ENCODE data around the gene TBX21.

TBX21 gene, protein sequence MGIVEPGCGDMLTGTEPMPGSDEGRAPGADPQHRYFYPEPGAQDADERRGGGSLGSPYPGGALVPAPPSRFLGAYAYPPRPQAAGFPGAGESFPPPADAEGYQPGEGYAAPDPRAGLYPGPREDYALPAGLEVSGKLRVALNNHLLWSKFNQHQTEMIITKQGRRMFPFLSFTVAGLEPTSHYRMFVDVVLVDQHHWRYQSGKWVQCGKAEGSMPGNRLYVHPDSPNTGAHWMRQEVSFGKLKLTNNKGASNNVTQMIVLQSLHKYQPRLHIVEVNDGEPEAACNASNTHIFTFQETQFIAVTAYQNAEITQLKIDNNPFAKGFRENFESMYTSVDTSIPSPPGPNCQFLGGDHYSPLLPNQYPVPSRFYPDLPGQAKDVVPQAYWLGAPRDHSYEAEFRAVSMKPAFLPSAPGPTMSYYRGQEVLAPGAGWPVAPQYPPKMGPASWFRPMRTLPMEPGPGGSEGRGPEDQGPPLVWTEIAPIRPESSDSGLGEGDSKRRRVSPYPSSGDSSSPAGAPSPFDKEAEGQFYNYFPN

DNA sequence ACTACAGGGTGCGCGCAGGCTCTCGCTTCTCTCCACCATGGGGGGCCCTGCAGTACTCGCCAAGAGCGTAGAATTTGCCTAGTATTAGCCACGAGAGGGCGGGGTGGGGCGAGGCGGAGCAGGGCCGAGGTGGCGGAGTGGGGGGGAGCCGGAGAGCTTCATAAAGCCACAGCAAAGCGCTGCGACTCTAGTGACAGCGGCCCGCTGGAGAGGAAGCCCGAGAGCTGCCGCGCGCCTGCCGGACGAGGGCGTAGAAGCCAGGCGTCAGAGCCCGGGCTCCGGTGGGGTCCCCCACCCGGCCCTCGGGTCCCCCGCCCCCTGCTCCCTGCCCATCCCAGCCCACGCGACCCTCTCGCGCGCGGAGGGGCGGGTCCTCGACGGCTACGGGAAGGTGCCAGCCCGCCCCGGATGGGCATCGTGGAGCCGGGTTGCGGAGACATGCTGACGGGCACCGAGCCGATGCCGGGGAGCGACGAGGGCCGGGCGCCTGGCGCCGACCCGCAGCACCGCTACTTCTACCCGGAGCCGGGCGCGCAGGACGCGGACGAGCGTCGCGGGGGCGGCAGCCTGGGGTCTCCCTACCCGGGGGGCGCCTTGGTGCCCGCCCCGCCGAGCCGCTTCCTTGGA is at the start of gene TBX21:
Gene TBX21 (plus strand): TSS at position 190 of the 627 bp plus-strand sequence. CDS start 219 bp downstream, at position 409.
- no peak for DNase-seq

DNA sequence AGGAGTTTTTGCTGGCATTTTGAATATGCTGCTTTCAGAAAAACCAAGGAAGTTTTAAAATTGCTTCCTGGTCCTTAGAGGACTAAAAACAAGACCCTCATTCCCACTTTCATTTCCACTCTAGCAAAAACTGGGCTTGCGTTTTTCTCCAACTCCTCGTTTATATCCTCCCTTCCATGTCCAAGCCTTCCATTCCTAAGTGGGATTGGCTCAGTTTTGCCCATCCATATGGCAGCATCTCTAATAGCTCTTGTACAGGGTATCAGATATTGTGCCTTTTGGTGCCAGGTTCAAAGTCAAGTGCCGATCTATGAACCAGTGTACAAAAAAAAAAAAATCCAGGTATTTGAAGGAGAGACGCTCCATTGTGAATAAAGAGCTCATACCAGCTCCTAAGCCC is 49.0 kb upstream of the TBX21 start:
- no peak for DNase-seq

DNA sequence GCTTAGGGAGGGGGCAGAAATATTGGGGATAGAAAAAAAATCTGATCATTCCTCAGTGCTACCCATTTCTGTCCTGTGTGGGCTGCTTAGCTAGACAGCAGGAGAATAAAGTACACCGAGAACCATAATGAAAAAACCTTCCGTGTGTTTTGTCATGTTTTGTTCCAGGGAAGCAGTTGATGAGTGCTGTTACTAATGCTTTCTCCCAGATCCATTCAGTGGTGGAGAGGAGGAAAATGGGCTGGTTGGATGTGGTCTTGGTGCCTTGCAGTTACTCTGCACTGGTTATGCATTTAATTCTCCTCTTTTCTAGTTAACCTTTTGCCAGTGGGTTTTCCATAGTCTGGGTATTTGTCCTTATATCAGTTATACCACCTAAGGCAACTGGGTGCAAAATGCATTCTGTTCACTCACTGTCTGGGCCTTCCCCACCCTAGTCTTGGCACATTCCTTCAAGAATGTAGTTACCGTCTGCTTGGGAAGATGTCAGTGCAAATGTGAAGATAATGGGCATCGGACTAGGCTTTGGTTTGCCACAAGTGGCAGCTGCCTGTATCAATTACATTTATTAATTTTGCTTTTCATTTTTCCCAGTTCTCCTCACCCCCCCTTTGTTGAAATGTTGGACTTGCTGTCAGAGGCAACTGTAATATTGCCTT is 48.4 kb upstream of the TBX21 start:
- no peak for DNase-seq

DNA sequence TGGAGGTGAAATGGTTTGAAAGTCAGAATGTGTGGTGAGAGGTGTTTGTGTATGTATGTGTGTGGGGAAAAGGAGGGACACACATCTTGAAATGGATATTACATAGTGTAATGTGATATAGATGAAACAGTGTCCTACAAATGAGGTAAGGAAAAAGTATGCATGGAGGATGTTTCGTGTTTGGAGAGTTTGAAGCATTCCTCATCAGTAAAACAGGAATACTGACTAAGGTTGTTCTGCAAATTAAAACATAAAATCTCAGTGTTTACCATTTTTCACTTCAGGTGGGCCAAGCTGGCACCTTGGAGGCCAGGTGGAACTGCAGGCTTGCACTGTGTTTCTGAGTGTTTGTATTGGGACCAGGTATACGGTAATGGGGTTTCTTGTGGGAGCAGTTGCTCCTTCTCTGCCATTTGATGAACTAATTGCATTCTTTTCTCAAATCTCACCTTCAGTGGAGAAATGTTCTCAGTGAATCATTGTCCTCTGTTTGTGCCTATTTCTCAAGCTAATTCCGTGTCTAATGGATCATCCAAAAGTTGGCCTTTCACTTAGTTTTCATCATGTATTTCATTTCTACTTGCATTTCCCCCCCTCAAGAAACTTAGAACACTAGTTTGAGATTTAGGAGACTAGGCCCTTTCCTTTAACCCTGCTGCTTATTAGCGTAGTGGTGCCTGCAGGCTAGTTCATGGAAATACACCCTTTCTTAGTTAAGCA is 47.3 kb upstream of the TBX21 start:
- DNase-seq: no peak

DNA sequence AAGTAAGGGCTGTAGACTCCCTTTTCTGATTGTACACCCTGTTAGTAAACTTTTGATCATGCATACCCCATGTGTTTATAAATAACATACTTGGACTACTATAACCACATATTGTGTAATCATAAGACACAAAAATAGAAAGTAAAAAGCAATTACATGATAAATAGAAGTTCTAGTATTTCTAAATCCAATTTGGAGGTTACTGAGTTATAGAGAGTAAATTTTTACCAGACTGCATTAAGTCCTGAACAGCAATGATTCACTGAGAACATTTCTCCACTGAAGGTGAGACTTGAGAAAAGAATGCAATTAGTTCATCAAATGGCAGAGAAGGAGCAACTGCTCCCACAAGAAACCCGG is 46.8 kb upstream of the TBX21 start:
- DNase-seq: no peak

DNA sequence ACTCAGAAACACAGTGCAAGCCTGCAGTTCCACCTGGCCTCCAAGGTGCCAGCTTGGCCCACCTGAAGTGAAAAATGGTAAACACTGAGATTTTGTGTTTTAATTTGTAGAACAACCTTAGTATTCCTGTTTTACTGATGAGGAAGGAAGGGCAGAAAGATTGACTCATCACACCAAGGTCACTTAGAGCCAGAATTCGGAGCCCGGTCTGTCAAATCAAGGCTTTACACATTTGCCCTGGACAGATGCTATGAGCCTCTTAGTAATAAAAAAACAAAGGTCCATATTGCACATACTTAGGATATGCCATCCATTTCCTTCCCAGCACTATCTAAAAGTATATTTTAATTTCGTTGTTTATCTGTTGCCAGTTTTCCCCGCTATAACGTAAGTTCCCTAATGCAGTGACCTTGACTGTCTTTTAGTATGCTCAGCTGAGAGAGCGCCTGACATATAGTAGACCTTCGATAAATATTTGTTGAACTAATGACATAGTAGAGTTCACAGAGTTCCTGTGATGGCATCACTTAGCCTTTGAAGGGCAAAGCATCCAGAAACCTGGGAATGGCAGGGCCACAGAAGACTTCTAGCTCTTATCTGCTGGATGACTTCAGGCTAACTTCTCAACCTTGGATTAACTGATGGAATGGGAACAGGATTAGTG is 46.2 kb upstream of the TBX21 start:
- no peak for DNase-seq

DNA sequence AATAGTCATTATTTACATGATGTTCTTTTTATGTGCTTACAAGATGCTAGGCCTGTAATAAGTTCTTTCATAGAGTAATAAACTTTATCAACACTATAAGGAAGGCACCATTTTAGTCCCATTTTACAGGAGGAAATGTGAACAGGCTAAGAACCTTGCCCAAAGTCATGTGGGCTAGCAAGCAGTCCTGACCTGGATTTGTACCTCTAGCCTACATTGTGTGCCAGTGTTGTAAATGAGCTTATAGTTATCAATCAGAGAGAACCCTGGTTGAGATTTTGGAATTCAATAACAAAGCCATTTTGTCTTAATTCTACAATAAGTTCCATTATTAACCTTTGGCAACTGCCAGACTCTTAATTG is 45.7 kb upstream of the TBX21 start:
- DNase-seq: no peak

DNA sequence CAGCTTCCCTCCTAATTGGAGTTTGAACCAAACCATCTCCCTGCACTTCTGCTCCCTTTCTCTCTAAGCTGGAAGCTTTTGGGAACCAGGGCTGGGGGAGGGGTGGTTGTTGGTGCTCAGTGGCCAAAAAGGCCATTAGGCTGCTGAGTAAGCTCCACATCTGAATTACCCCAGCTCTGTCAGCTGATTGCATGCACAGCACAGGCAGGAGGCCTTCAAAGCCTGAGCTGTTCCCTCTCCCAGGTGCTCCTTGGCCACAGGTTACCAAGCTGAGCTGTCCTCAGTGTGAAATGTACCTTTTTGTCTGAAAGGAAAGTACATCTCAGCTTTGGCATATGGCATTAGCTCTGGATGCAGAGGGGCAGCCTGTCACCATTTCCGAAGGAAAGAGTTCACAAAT is 45.3 kb upstream of the TBX21 start:
- DNase-seq: no peak

DNA sequence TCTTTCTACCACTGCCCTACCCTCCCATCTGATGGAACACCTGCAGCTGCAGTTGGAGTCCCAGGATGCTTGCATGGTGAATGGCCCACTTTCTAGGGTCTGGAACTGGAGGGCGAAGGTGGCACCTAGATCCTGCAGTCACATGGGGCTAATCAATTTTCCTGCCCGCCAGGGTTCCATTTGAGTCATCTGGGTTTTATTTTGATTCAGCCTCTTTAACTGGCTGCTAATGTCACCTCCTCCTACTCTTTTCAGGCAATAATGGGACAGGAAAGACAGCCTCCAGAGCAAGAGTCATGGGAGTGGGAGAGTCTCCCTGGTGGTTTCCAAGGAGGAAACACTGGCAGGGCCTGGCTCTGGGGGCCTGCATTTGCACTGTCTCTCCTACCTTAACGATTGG is 42.9 kb upstream of the TBX21 start:
- no peak for DNase-seq

DNA sequence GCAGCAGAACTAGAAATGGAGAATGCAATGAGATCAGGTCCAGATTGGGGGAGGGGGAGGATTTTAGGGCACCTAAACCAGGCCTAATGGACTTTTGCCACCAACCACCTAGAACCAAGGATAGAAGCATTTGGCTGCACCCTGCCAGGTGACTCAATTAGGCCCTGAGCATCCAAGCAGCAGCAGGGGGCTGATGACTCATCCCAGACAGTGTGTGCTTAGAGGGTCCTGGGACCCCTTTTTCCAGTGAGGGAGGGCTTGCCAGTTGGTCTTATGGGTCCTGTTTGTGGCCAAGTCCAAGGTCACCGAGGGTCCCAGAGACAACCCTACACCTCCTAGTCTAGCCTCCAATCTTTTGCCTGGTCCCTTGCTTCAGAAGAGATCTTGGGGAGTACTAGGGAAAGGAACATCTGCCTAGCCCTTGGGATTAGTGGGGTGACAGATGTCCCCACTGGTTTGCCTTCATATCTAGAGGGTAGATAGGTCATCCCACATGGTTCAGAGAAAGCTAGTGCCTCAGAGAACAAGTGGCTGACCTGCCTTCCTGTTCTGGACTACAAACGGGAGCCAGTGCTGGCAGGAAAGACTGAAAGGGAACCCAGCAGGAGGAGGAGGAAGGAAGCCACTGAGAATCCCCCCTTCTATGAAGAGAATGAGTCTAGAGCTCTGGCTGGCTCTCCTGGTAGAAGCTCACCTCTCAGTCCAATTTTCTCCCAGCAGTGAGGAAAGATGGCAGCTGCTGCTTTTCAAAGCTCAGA is 40.7 kb upstream of the TBX21 start:
- DNase-seq: no peak

DNA sequence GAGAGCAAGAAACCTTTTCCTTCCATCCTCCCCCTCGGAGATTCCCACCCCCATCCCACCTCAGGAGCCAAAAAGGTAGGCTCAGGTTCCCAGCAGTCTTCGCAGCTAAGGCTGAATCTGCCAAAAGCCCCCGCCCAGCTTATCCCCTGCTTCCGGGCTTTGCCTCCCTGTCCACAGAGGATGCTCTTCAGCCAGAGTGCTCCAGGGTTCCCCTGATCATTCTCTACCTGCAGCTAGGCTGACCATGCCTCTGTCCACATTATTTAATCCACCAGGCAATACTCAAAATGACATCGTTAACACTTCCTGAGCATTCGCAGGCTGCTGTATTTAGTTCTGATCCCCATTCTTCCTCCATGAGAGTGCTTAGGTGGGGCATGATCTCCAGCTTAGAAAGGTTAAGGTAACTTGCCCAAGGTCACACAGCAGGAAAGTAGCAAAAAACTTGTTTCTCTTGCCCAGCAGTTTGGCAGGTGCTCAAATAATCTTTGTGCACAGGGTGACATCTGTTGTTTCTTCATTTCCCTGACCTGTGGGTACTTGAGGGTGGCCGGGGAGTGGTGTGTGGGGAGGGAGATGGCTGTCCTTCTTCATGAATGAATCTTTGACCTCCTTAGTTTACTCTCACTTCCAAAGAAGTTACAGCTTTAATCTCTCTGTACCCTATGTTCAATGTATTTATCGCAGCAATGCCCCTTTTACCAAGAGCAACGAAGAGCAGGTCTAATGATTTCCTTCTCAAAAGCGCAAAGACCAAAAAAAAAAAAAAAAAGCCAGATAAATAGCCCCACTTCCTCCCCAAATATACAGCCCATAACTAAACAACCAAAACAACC is 39.9 kb upstream of the TBX21 start:
- DNase-seq: no peak

DNA sequence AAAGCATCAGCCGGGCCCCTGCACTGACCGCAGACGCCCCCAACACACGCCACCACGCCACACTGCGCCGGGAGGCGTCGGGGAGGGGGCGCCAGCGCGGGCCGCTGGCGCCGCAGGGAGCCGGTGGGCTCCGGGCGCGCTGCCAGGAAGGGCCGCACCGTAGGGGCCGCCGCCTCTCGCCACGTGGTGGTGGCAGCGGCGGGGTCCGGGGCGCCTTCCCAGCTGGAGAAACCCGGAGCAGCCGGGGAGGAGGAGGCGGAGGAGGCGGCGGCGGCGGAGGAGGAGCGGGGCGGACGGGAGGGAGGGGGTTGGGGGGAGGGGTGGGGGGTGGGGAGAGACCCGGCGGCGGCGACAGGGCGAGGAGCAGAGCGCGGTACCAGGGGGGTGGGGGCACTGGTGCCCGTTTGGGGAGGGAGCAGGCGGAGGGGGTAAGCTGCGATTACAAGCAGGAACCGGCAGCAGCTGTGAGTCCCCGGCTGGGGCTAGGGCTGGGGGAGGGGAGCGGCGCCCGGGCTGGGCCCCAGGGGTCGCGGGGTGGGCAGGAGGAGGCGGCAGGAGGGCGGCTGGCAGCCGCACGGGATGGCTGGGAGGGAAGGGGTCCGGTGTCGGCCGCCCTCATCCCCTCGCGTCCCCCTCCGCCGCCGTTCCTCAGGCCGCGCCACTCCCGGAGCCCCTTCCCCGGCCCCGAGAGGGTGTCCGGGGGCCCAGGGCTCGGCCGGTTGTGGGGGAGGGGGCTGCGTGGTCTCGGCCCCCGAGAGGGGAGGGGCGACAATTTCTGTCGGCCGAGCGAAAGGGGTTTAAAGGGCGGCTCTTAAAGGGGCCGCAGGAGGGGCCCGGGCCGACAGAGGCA is 39.1 kb upstream of the TBX21 start, which contains the start of gene TBKBP1:
Gene TBKBP1 (plus strand): TSS at position 431 of the 850 bp plus-strand sequence. CDS start 1,952 bp downstream, outside the sequence.
- DNase-seq: no peak

DNA sequence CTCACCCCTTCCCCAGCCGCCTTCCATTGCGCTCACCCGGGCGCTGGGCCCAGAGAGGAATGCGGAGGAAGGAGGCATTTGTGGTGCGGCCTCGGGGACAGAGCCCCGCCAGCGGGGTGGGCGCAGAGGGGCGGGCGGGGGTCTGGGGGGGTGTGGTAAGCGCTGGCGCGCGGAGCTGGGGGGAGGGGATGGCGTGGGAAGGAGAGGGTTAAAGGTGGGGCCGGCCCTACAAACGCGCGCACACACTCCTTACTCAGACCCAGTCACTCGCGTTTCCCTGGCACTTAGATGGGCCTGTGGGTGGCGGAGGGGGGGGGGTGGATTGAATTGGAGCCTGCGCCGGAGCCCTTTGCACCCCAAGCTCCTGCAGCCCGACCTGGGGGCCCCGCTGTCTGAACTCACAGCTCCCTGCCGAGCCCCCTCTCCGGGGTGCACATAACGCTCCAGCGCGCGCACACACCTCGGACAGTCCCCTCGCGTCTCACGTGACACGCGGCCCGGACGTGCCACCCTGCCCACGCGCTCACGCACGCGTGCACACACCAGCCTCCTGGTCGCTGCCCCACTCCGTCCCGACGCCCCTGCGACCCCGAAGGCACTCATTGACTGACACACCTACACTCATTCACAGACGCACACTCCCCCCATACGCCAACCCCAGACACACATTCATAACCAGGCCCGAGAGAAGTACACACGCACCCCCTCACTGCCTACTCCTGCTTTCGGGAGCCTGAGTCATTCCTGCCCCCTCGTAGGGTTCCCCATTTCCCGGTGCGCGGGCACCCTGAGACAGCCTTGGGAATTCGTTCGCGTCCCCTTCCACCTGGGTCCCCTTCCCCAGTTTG is 38.2 kb upstream of the TBX21 start:
- DNase-seq: no peak

DNA sequence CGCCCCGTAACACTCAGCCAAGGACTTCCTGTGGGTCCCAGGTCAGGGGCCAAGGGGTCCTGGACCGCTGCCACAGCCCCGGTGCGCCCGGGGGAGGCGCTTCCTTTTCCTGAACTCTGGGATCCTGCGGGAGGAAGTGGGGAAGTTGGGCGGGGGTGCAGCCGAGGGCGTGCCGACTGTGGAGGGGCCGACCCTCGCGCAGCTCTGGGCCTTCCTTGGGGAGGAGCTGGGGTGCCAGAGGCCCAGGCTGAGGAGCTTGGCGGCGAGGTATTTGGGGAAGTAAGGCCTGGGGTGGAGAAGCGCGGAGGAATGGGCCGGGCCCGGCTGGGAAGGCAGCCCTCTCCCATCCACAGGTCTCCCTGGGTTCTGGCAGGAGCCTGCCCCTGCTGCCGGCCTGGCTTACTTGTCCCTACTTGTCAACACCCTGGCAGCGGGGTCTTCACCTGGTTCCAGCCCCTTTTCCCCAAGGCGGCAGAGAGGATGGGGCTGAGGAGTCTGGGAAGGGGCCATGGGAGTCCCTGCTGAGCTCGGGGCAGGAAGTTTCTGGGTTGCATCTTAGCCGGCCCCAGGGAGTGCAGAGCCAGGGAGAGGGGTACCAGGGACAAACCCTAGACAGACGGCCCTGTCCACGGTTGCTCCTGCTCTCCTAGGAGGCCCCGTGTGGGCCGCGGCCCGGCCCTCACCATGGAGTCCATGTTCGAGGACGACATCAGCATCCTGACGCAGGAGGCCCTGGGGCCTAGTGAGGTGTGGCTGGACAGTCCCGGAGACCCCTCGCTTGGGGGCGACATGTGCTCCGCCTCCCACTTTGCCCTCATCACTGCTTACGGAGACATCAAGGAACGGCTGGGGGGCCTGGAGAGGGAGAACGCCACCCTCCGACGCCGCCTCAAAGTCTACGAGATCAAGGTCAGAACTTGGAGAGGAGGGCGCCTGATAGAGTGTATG is 37.3 kb upstream of the TBX21 start:
- DNase-seq: no peak

DNA sequence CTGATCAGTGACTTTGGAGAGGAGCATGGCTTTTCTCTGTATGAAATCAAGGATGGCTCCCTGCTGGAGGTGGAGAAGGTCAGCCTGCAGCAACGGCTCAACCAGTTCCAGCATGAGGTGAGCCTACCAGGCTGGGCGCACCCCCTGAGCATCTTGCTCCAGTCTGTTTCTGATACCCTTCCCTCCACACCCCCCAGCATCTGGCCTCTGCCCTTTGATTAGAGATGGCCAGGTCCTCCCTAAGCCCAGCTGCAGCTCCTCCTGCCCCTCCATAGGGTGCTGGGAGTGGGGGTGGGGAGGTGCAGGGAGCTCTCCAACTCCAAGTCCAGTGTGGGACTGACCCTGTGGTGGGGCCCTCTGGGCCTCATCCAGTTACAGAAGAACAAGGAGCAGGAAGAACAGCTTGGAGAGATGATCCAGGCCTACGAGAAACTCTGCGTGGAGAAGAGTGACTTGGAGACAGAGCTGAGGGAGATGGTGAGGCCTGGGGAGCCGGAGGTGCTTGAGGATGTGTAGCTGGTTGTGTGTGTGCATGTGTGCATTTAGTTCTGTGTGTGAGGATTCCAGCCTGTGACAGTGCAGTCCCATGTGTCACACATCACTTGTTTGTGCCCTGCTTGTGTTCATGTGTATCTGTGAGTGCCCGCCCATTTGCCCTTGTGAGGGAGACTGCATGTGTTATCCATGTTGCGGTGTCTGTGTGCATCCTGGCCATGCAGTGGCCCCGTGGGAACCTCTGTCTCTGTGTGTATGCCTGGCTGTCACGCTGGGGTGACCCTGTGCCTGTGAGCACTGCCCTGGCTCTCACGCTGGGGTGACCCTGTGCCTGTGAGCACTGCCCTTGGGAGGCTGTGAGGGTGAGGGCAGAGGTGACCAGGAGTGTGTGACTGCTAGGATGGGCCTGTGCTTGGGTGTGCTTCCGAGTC is 36.1 kb upstream of the TBX21 start:
- DNase-seq: no peak

DNA sequence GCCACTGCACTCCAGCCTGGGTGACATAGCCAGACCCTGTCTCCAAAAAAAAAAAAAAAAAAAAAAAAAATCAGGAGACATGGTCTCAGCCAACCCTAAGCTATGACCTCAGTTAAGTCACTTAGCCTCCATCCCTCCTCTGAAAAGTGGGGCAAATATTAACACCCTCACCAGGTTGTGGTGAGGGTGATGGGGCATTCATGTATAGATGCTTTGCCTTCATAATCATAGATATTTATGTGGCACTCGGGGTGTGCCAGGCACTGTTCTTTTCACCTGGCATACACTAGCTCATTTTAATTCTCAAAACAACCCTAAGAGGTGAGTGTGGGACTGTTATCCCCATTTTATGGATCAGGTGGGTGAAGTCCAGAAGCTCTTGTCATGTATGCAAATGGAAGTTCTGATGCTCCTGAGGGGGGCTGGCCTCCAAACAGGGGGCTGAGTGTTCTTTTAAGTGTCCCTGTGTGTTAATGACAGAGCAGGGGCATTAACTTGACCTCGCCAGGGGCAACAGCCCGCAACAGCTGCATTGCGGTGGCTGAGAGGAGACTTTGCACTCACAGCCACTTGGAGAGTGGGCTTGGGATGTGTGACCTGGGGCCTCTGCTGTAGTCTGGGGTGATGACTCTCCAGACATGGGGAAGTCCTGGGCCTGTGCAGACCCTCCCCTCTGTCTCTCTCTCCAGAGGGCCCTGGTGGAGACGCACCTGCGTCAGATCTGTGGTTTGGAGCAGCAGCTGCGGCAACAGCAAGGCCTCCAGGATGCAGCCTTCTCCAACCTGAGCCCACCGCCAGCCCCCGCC is 34.9 kb upstream of the TBX21 start:
- DNase-seq: no peak
